GM23248 (cell line): Measurements from ENCODE around the gene MAGEA4. TPM values are rescaled to one million over a fixed set of nuclear protein-coding genes. Genes with fewer than 3 reads are reported as not detected.
"Not testable (repeated sequence)": the region's sequence is repeated elsewhere in the genome, so short reads cannot be mapped to it uniquely, and the experiment has no call there.

ENCODE experiments used
- DNase-seq: peaks from one replicate; pipeline ENCODE4 v3.0.0-alpha.2; 2015
- H2AFZ ChIP-seq: fragments of 200-600 bp; sonication (generic); 2 replicates; pipeline ENCODE4 v1.6.1; 2016; ENCODE audit warnings: antibody characterized with exemption
- H3F3A ChIP-seq: fragments of 200-600 bp; sonication (generic); 2 replicates; pipeline ENCODE4 v1.6.1; 2016; ENCODE audit warnings: mild to moderate bottlenecking, antibody characterized with exemption, mixed run types; ENCODE audit not compliant: insufficient read depth
- H3K27ac ChIP-seq: fragments of 200-600 bp; sonication (generic); 2 replicates; pipeline ENCODE4 v1.5.1; 2016; ENCODE audit warnings: mild to moderate bottlenecking
- H3K27me3 ChIP-seq: fragments of 200-600 bp; sonication (generic); replicated peaks from 2 replicates; pipeline ENCODE4 v1.6.1; 2016; ENCODE audit warnings: mild to moderate bottlenecking; ENCODE audit not compliant: insufficient read depth
- H3K36me3 ChIP-seq: fragments of 200-600 bp; sonication (generic); 2 replicates; pipeline ENCODE4 v1.6.1; 2016; ENCODE audit warnings: low read depth, mild to moderate bottlenecking
- H3K4me1 ChIP-seq: fragments of 200-600 bp; sonication (generic); 2 replicates; pipeline ENCODE4 v1.6.1; 2016; ENCODE audit warnings: mild to moderate bottlenecking; ENCODE audit not compliant: insufficient read depth
- H3K4me2 ChIP-seq: fragments of 200-600 bp; sonication (generic); one replicate; pipeline ENCODE4 v1.6.1; 2016; ENCODE audit warnings: mild to moderate bottlenecking; ENCODE audit not compliant: unreplicated experiment
- H3K4me3 ChIP-seq: fragments of 200-600 bp; sonication (generic); 2 replicates; pipeline ENCODE4 v1.5.1; 2016; ENCODE audit warnings: mild to moderate bottlenecking
- H3K79me2 ChIP-seq: fragments of 200-600 bp; sonication (generic); 2 replicates; pipeline ENCODE4 v1.6.1; 2016; ENCODE audit warnings: mild to moderate bottlenecking; ENCODE audit not compliant: insufficient read depth
- H3K9ac ChIP-seq: fragments of 200-600 bp; sonication (generic); 2 replicates; pipeline ENCODE4 v1.6.1; 2016; ENCODE audit warnings: mild to moderate bottlenecking
- H3K9me2 ChIP-seq: fragments of 200-600 bp; sonication (generic); 2 replicates; pipeline ENCODE4 v1.6.1; 2016; ENCODE audit warnings: mixed run types, mild to moderate bottlenecking, moderate library complexity; ENCODE audit not compliant: insufficient read depth
- H3K9me3 ChIP-seq: fragments of 200-600 bp; sonication (generic); one replicate; pipeline ENCODE4 v1.6.1; 2017; ENCODE audit warnings: low read depth
- H4K20me1 ChIP-seq: fragments of 200-600 bp; sonication (generic); 2 replicates; pipeline ENCODE4 v1.6.0; 2016; ENCODE audit not compliant: insufficient read depth
- EZH2 ChIP-seq: fragments of 200-600 bp; sonication (generic); IDR thresholded peaks from 2 replicates; pipeline ENCODE4 v1.6.1; 2018; ENCODE audit warnings: antibody characterized with exemption, mild to moderate bottlenecking; ENCODE audit not compliant: insufficient read depth, poor library complexity, severe bottlenecking
- EZH2phosphoT487 ChIP-seq: fragments of 200-600 bp; sonication (generic); IDR thresholded peaks from 2 replicates; pipeline ENCODE4 v1.6.1; 2018; ENCODE audit warnings: antibody characterized with exemption, moderate library complexity, mild to moderate bottlenecking, low read depth; ENCODE audit not compliant: insufficient read depth
- WGBS, 2 experiments: methylation state at CpG; one replicate each; pipeline ENCODE4 v1.1.6; 2015 to 2017; ENCODE audit warnings: low lambda C conversion rate in 2 of 2, low coverage in 1 of 2; ENCODE audit errors: missing lambda C conversion rate in 2 of 2; 5-methylcytosine and 5-hydroxymethylcytosine counted together
- in situ Hi-C: fragments of 300-500 bp; cut with MboI; formaldehyde crosslinking; loops from 2 replicates; pipeline ENCODE4 v1.15.0; 2020
- polyA plus RNA-seq: library from polyadenylated mRNA; unstranded; fragments of >200 nt; fragmentation: Nextera tagmentation; extraction: Ambion mirVana; gene quantifications from 2 replicates; pipeline ENCODE4 v1.2.1, GENCODE V29; 2016
- total RNA-seq: library from RNA; depleted of rRNA; stranded (reverse); fragments of >200 nt; shearing (Covaris generic); gene quantifications from 2 replicates; pipeline ENCODE4 v1.2.3, GENCODE V29; 2014

Gene MAGEA4
- total and polyA plus RNA-seq, 2 experiments from 2014 or later: not detected

- peak overlapping the region; percentile 78 for H3K27ac ChIP-seq
- 5 to 6% methylated on average over 5 to 6 of the region's 6 CpGs for WGBS, 2 experiments
- TF ChIP-seq EZH2 (no peak), EZH2phosphoT487 (no peak)
- H3K4me2 ChIP-seq: peak overlapping the region; percentile 28
- 0 out of 2 replicates have a peak, but pooled peaks cover 14% of the 10 kb centered on the region for H3F3A ChIP-seq
- DNase-seq: peak; percentile 90
- peaks cover 33% of the 10 kb centered on the region for H3K4me1 ChIP-seq
- in situ Hi-C loops: no loop called here
- H3K9me3 ChIP-seq: no peaks in the 10 kb centered on the region
- H3K9ac ChIP-seq: peak overlapping the region; percentile 54
- no peaks in the 10 kb centered on the region for H3K9me2 ChIP-seq
- H3K79me2 ChIP-seq: no peaks in the 10 kb centered on the region
- H2AFZ ChIP-seq: peak overlapping the region; percentile 51
- H4K20me1 ChIP-seq: no peaks in the 10 kb centered on the region
- H3K4me3 ChIP-seq: no peak overlapping the region; the same call in 1 of the 2 replicates
- no peaks in the 10 kb centered on the region for H3K36me3 ChIP-seq
- H3K27me3 ChIP-seq: no peaks in the 10 kb centered on the region
These were observed 9.7 kb upstream of the MAGEA4 start for GRCh38 chrX:151902813-151903591.

GRCh38 chrX:151904989-151905388 lies 7.7 kb upstream of the MAGEA4 start:
- in situ Hi-C loops: no loop called here
- Histone ChIP-seq H4K20me1 (no peaks in the 10 kb centered on the region), H3K27ac (no peak overlapping the region), H2AFZ (no peak overlapping the region), H3F3A (0 out of 2 replicates have a peak, but pooled peaks cover 14% of the 10 kb centered on the region), H3K9me2 (no peaks in the 10 kb centered on the region), H3K9ac (no peak overlapping the region), H3K9me3 (no peaks in the 10 kb centered on the region), H3K27me3 (no peaks in the 10 kb centered on the region), H3K4me2 (no peak overlapping the region), H3K4me3 (no peak overlapping the region), H3K79me2 (no peaks in the 10 kb centered on the region), H3K4me1 (peaks cover 23% of the 10 kb centered on the region), H3K36me3 (no peaks in the 10 kb centered on the region)
- WGBS, 2 experiments: 95 to 97% methylated on average over 9 to 12 of the region's 12 CpGs
- no peak for TF ChIP-seq EZH2phosphoT487
- no peak for TF ChIP-seq EZH2
- DNase-seq: no peak

GRCh38 chrX:151912221-151912620 lies 468 bp upstream of the MAGEA4 start:
- in situ Hi-C loops: no loop called here
- Histone ChIP-seq H3K9me2 (no peaks in the 10 kb centered on the region), H3K4me3 (no peak overlapping the region), H2AFZ (no peak overlapping the region), H3K4me2 (no peak overlapping the region), H3K27me3 (no peaks in the 10 kb centered on the region), H3K4me1 (no peaks in the 10 kb centered on the region), H3K79me2 (no peaks in the 10 kb centered on the region), H4K20me1 (no peaks in the 10 kb centered on the region), H3K9ac (no peak overlapping the region), H3K9me3 (no peaks in the 10 kb centered on the region), H3F3A (no peaks in the 10 kb centered on the region), H3K27ac (no peak overlapping the region), H3K36me3 (no peaks in the 10 kb centered on the region)
- no peak for DNase-seq
- 79% methylated on average over 11 of the region's 11 CpGs; no CpG with 5 or more reads in 1 of the 2 experiments for WGBS, 2 experiments
- no peak for TF ChIP-seq EZH2
- TF ChIP-seq EZH2phosphoT487: no peak

GRCh38 chrX:151918736-151919135 lies 6.0 kb downstream of the MAGEA4 start:
- DNase-seq, H3K4me2 ChIP-seq, H4K20me1 ChIP-seq, H3K9me3 ChIP-seq, H3K27me3 ChIP-seq, H3K79me2 ChIP-seq, H2AFZ ChIP-seq, in situ Hi-C loops, H3K27ac ChIP-seq, H3K36me3 ChIP-seq, H3F3A ChIP-seq, H3K9me2 ChIP-seq, H3K9ac ChIP-seq, H3K4me3 ChIP-seq, H3K4me1 ChIP-seq: not testable (repeated sequence)
- 83 to 94% methylated on average over 7 to 16 of the region's 18 CpGs for WGBS, 2 experiments

- no peak overlapping the region for H2AFZ ChIP-seq
- WGBS, 2 experiments: 85 to 94% methylated on average over 5 to 9 of the region's 11 CpGs
- no peaks in the 10 kb centered on the region for H3K79me2 ChIP-seq
- no peaks in the 10 kb centered on the region for H3K27me3 ChIP-seq
- no peaks in the 10 kb centered on the region for H3K36me3 ChIP-seq
- no peak overlapping the region for H3K9ac ChIP-seq
- H3K4me2 ChIP-seq: no peak overlapping the region
- DNase-seq: no peak
- no peak for TF ChIP-seq EZH2
- TF ChIP-seq EZH2phosphoT487: no peak
- no peaks in the 10 kb centered on the region for H4K20me1 ChIP-seq
- no peaks in the 10 kb centered on the region for H3K9me2 ChIP-seq
- in situ Hi-C loops: no loop called here
- no peaks in the 10 kb centered on the region for H3K9me3 ChIP-seq
- no peak overlapping the region for H3K4me3 ChIP-seq
- no peaks in the 10 kb centered on the region for H3F3A ChIP-seq
- no peak overlapping the region for H3K27ac ChIP-seq
- no peaks in the 10 kb centered on the region for H3K4me1 ChIP-seq
These were observed 6.9 kb downstream of the MAGEA4 start for GRCh38 chrX:151919610-151920009.
